Kidney tubule cell (primary cell): ENCODE results near the gene IRS4.
A peak's percentile ranks its signal among the peaks of the same experiment; 100 is the strongest.

Experiments
- DNase-seq: peaks from one replicate; pipeline ENCODE4 v3.0.0-alpha.2; 2018; ENCODE audit warnings: low spot score

The IRS4 gene

GRCh38 chrX:108736509-108737479 is at the start of gene IRS4:
Gene IRS4, minus strand, starts transcription at chrX:108736563.
- DNase-seq, result peak; percentile 17

- DNase-seq, result no peak
Measured at GRCh38 chrX:108772549-108772948, 36.2 kb upstream of the IRS4 start.

DNA sequence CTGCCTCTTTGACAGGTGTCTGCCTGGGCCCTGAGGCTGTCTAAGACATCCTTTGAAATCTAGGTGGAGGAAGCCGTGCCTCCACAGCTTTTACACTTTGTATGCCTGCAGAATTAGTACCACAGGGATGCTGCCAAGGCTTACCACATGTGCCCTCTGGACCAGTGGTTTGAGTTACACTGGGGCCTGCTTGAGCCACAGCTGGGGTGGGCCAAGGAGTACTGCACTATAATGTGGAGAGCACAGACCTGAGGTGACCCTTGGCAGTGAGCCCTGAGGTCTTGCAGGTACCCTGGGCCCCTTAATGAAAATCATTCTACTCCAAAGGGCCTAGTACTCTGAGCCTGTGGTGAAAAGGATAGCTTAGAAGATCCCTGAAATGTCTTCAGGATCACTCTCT is 27.2 kb upstream of the IRS4 start:
- DNase-seq, result no peak

GRCh38 chrX:108740299-108740774 is 4.0 kb upstream of the IRS4 start:
- no peak for DNase-seq

DNA sequence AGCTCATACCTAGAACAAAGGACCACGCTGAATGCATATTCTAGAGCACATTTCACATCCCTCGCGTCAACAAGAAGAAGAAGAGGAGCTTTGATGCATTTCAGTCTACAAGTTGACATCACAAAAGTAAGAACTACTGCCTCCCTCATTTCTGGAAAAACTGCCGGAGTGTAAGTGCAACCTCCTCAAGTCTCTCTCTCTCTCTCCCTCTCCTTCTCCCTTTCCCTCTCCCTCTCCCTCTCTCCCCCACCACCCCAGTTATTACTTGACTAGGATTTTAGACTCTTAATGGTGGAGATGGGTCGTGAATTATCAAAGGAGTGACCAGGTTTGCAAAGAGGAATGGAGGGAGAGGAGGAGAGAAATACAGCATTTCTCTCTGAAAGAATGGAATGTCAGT is 1.4 kb upstream of the IRS4 start:
- no peak for DNase-seq

DNA sequence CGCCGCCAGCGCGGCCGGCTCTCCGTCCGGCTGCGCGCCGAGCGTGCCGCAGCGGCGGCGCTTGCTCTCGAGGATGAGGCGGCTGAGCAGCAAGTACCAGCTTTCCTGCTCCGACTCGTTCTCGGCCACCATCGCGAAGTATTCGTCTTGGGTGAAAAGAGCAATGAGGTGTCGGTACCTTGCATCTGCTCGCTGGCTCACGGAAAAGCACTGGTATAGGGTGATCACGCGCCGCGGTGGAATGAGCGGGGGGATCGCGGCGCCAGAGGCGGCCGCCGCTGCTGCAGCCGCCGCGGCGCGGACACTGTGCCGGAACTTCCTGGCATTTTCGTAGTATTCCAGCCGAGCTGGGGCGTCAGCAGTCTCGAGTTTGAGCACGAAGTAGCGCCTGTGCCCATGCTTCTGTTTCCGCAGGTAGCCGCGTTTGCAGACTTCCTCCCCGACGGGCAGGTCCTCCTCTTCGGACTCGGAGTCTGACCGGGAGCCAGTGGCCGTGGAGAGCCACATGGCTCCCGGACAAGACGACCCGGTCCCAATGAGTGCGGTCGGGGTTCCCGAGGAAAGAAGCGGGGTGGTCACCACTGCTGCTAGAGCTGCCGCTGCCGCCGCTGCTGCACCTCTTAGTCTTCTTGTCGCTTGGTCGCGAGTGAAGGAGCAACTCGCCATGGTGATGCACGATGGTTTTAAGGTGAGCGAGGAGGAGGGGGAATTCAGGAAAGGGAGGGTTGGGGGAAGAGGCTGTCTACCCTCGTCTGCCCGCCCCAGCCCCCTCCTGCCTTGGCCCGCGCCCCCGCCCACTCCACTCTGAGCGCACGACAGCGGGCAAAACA is 469 bp downstream of the IRS4 start:
- peak; percentile 9 for DNase-seq

DNA sequence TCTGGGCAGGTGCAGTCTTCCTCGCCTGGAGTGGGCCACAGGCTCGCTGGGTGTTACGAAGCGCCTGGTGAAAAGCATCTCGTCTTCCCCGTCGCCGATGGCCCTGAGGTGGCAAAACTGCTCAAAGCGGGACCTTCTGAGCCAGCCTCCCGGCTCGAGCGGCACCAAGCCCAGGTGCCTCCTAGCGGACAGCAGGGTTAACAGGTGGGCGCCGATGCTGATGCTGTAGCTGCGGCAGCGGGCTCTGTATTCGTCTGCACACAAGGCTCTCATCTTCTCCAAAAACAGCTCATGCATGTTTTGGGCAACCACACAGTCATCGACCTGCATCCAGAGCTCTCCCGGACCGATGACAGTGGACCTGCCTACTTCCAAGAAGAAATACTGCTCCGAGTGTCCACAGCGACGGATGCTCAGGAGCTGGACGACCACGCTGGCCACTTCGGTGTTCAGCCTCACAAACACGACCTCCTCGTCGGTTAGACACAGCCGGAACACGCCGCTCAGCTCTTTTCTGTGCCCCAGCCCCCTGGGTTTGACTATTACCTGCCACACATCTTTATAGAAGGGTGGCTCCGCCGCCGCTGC is 1.2 kb downstream of the IRS4 start:
- DNase-seq, result peak; percentile 17

DNA sequence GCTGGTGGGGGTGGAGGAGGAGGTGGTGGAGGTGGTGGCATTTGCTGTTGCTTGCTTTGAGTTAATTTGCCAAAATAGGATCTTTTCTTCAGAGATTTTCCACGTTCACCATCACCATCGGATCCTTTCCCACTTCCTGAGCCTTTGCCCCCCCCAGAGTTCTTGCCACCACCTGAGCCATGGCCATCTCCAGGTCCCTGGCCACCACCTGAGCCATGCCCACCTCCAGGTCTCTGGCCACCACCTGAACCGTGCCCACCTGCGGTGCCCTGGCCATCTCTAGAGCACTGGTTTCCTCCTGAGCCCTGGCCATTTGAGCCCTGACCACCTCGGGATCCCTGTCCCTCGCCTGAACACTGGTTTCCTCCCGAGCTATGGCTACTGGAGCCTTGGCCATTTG is 1.9 kb downstream of the IRS4 start:
- no peak for DNase-seq

GRCh38 chrX:108732630-108733321 is 3.6 kb downstream of the IRS4 start:
- DNase-seq, result no peak

DNA sequence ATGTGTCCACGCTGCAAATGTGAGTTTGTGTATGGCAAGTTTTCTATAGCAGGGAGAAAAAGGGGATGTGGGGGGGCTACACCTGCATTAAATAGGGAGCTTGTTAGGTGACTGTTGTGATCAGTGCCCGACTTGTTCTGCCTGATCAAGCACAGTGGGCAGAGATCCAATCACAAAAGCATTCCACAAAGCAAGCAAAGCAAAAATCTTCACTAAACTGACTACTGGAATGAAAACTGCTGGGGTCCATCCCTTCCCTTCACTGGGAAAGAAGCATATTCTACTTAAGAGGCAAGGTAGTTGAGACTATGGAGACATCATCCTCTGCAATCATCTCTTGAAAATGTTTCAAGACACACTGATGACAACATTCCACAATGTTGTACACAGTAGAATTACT is 5.2 kb downstream of the IRS4 start:
- no peak for DNase-seq

- DNase-seq, result no peak
Measured at GRCh38 chrX:108726748-108727147, 9.6 kb downstream of the IRS4 start.

GRCh38 chrX:108722561-108722960 is 13.8 kb downstream of the IRS4 start:
- DNase-seq, result no peak

DNA sequence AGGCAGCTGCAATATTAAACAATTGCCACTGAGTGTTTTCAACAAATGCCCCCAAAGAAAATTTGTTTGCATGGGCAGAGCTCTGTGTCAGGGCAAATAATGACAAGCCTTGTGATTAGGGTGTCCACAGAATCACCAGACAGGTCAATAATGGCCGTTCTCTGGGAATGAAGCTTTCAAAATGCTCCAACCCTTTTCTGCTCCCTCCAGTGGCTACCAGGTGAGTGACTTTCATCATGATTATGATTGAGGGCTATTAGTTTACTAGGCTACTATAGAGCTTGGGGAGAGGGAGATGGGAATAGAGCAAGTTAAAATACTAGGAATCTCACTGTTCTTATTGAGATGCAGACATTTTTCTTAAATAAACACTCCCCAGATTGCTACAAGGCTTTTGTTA is 23.5 kb downstream of the IRS4 start:
- DNase-seq, result no peak

DNA sequence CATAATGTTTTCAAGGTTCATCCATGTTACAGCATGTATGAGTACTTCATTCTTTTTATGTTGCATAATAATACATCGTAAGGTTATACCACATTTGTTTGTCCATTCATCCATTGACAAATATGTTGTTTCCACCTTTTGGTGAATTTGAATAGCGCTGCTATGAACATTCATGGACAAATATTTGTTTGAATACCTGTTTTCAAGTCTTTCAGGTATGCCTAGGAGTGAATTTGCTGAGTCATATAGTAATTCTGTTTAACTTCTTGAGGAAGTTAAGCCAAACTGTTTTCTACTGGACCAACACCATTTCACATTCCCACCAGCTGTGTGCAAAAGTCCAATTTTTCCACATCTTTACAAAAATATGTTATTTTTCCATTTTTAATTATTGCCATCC is 31.5 kb downstream of the IRS4 start:
- no peak for DNase-seq

DNA sequence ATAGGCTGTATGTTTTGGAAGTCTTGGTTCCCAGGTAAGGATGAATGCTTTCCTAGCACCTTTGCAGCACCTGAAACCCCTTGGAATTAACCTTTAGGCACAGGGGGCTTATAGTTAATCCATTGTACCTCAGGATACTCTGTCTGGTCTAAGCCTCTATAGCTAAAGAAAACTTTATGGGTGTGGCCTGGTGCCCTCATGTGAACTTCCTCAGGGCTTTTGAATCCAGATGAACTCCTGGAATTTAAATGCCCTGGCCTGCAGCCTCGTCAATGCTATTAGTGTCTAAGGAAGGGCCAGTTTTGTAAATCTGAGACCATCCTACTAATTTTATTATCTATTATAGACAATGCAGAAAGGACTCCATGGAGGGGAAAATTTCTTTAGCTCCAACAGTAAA is 33.8 kb downstream of the IRS4 start:
- no peak for DNase-seq

GRCh38 chrX:108701633-108702032 is 34.7 kb downstream of the IRS4 start:
- DNase-seq, result peak; percentile 9

DNA sequence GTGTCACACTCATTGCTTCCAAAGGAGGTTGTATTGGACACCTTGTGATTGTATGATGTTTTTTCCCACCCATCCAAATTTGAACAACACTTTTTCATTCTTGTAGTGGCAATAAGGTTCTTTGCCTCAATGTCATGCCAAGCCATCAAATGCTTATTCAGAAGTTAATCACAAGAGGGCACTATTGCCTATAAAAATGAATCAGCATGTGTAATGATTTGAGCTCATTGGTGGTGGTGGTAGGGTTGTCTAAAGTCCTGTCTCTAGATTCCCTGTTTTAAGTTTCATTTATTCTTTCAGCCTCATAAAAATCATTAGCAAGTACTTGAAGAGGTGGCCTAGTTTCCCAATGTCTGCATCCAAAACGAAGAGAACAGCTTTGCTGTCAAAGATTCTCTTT is 37.0 kb downstream of the IRS4 start:
- peak; percentile 49 for DNase-seq

- no peak for DNase-seq
Measured at GRCh38 chrX:108696690-108697089, 39.7 kb downstream of the IRS4 start.
